HFFc6 (cell line): ENCODE measurements around the gene CMIP. TPM values are rescaled to one million over a fixed set of nuclear protein-coding genes. Genes with fewer than 3 reads are reported as not detected.
A peak's percentile ranks its signal among the peaks of the same experiment; 100 is the strongest.

Experiments
- DNase-seq: peaks from one replicate; pipeline ENCODE4 v3.0.0-alpha.2; 2018
- H3K27ac Mint-ChIP-seq: 2 replicates; pipeline ENCODE4 v1.8.0; 2020; ENCODE audit warnings: mild to moderate bottlenecking, mixed read lengths
- H3K27me3 Mint-ChIP-seq: 2 replicates; pipeline ENCODE4 v1.8.0; 2021; ENCODE audit warnings: mild to moderate bottlenecking, moderate library complexity, mixed read lengths; ENCODE audit not compliant: insufficient read depth
- H3K36me3 Mint-ChIP-seq: 2 replicates; pipeline ENCODE4 v1.8.0; 2021; ENCODE audit warnings: low read depth, mixed read lengths
- H3K4me1 Mint-ChIP-seq: 2 replicates; pipeline ENCODE4 v1.8.0; 2020; ENCODE audit warnings: low read depth, mixed read lengths
- H3K4me3 Mint-ChIP-seq: 2 replicates; pipeline ENCODE4 v1.8.0; 2020; ENCODE audit warnings: mild to moderate bottlenecking, moderate library complexity, mixed read lengths
- H3K9me3 Mint-ChIP-seq: 2 replicates; pipeline ENCODE4 v1.8.0; 2020; ENCODE audit warnings: mild to moderate bottlenecking, mixed read lengths
- total RNA-seq, 6 experiments: library from RNA; stranded (reverse); fragmentation: NEBNext Ultra II Directional; extraction: Animal tissue kit (Norgen Biotek cat#: 25700); gene quantifications; 2 replicates in 1 of 6; 3 replicates in 5 of 6; pipeline ENCODE4 v1.2.3, GENCODE V29; 2021
- TF ChIP-seq, protein P1 (sequence below): fragments of 200-600 bp; sonication (generic); IDR thresholded peaks from 2 replicates; pipeline ENCODE4 v1.5.0; 2021; ENCODE audit warnings: antibody characterized with exemption, mild to moderate bottlenecking

CMIP gene
- total RNA-seq, 6 experiments from 2014 or later: 35.9 to 48.0 (median 43.5) TPM

- Mint-ChIP-seq H3K27me3 (peaks cover 2% of the 10 kb centered on the region), H3K27ac (peak overlapping the region; percentile 81), H3K4me1 (peaks cover 62% of the 10 kb centered on the region), H3K36me3 (peaks cover 6% of the 10 kb centered on the region), H3K9me3 (no peaks in the 10 kb centered on the region), H3K4me3 (peak overlapping the region; percentile 18; the same call in 1 of the 2 replicates)
- TF ChIP-seq, protein P1, sequence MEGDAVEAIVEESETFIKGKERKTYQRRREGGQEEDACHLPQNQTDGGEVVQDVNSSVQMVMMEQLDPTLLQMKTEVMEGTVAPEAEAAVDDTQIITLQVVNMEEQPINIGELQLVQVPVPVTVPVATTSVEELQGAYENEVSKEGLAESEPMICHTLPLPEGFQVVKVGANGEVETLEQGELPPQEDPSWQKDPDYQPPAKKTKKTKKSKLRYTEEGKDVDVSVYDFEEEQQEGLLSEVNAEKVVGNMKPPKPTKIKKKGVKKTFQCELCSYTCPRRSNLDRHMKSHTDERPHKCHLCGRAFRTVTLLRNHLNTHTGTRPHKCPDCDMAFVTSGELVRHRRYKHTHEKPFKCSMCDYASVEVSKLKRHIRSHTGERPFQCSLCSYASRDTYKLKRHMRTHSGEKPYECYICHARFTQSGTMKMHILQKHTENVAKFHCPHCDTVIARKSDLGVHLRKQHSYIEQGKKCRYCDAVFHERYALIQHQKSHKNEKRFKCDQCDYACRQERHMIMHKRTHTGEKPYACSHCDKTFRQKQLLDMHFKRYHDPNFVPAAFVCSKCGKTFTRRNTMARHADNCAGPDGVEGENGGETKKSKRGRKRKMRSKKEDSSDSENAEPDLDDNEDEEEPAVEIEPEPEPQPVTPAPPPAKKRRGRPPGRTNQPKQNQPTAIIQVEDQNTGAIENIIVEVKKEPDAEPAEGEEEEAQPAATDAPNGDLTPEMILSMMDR: peak; percentile 49; the same call in 1 of the 2 replicates
- peak; percentile 33 for DNase-seq
Observed at GRCh38 chr16:81582655-81583441, 138.2 kb downstream of the CMIP start.

DNA sequence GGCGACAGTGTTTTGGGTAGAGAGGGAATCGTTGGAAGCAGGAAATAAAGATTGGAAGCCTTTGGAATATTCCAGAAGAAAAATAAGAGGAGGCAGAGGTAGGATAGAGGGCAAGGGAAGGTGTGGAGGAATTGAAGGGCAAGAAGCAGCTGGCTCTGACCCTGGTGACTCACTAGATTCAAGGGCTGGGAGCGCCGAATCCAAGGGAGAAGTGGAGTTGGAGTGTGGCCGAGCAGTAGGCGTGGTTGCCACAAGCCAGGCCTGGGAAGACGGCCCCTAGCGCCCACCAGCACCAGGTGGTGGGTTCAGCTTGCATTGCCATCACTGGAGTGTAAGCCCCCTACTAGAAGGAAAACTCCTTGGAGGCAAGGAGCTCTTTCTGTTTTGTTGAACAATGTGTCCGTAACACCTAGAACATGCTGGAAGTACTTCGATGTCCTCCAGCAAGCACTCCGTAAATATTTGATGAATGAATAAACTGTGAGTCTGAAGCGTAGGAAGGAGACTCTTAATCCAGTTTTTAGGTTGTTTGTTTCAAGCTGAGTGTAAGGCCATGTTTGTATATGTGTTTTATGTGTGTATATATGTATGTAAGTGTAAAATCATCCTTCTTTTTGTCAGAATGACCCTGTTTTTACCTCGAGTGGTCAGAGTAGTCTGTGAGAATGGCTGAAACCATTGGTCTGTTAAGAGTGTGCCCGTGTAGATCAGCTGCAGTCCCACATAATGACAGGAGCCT, 139.5 kb downstream of the CMIP start:
- H3K27me3 Mint-ChIP-seq: peaks cover 2% of the 10 kb centered on the region
- TF ChIP-seq, protein P1: no peak; the same call in 1 of the 2 replicates
- H3K4me1 Mint-ChIP-seq: peaks cover 71% of the 10 kb centered on the region
- H3K36me3 Mint-ChIP-seq: peaks cover 14% of the 10 kb centered on the region
- peak overlapping the region; percentile 81 for H3K27ac Mint-ChIP-seq
- H3K4me3 Mint-ChIP-seq: peak overlapping the region; percentile 65
- peak; percentile 75 for DNase-seq
- H3K9me3 Mint-ChIP-seq: no peaks in the 10 kb centered on the region

GRCh38 chr16:81585785-81586184, 141.2 kb downstream of the CMIP start:
- Mint-ChIP-seq H3K27me3 (peaks cover 2% of the 10 kb centered on the region), H3K27ac (peak overlapping the region; percentile 86), H3K4me1 (peaks cover 69% of the 10 kb centered on the region), H3K4me3 (peak overlapping the region; percentile 49), H3K36me3 (peaks cover 14% of the 10 kb centered on the region), H3K9me3 (no peaks in the 10 kb centered on the region)
- TF ChIP-seq, protein P1: peak; percentile 67
- DNase-seq: no peak

GRCh38 chr16:81586417-81586816, 141.8 kb downstream of the CMIP start:
- Mint-ChIP-seq H3K4me3 (peak overlapping the region; percentile 49), H3K36me3 (peaks cover 14% of the 10 kb centered on the region), H3K27ac (peak overlapping the region; percentile 86), H3K4me1 (peaks cover 66% of the 10 kb centered on the region), H3K9me3 (no peaks in the 10 kb centered on the region), H3K27me3 (peaks cover 2% of the 10 kb centered on the region)
- peak; percentile 90 for DNase-seq
- TF ChIP-seq, protein P1: no peak

DNA sequence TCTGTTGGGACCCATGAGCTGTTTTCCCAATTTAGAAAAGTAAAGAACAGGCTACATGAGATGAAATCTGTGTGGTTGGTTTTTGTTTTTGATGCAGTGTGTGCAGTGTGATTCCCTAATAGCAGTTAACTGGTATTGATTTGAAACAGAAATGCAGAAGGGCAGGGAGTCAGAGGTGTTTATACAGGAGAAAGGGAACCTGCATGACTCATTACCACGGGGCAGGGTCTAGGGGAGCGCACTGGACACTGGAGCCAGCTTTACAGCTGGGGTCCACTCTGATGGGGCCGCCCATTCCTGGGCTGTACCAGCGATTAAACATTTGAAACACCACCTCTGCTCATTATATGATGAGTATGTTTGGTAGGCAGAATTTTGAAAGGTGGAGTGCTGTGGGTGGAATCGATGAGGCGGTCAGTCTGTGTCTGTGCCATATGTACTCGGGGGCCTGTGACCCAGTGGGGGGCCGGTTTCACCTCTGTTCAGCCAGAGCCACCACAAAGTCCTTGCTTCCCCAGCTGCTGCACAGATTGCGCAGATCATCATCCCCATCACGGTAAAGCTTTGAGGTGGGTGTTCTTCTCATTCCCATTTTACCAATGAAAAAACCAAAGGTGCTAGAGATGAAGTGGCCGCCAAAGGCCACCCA, 142.5 kb downstream of the CMIP start:
- TF ChIP-seq, protein P1: no peak
- Mint-ChIP-seq H3K4me3 (peak overlapping the region; percentile 49), H3K9me3 (no peaks in the 10 kb centered on the region), H3K27me3 (peaks cover 2% of the 10 kb centered on the region), H3K4me1 (peaks cover 66% of the 10 kb centered on the region), H3K36me3 (peaks cover 14% of the 10 kb centered on the region), H3K27ac (peak overlapping the region; percentile 86)
- no peak for DNase-seq
